Stromal cell of bone marrow (primary cell): ENCODE results near the gene TIGAR.

ENCODE experiments used
- DNase-seq: peaks from one replicate; pipeline ENCODE4 v3.0.0-alpha.2; 2012; ENCODE audit warnings: low read depth

TIGAR gene

DNA sequence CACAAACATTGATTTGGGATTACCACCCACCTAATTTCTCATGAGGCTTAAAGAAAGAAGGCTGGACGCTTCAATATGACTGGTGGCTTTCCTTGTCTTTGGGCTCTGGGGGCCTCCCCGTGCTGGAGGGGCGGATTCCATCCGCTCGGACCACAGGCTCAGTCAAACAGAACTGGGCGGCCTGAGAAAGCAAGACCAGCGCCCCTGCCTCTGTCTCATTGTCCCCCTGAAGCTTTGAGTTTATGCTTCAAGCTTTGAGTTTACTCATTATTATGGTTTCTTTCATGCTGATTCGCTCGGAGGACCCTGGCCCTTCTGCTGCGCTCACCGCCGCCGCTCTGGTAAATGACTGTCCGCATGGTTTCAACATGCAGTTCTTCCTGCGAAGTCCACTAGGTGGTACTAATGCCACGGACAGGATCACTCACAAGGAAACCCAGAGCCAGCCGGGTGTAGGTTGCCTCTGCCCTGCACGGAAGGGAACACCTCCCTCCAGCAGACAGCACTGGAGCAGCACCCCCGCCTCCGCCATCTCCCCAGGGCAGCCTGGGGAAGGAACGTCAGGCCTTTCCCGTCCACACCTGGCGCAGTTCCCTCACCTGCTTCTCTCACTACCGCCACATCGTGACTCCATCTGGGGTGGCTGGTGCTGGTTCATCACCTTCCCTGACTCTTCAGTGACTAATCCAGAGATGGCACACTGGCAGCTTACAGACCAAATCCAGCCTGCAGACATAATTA lies 13.2 kb upstream of the TIGAR start:
- peak; percentile 44 for DNase-seq

DNA sequence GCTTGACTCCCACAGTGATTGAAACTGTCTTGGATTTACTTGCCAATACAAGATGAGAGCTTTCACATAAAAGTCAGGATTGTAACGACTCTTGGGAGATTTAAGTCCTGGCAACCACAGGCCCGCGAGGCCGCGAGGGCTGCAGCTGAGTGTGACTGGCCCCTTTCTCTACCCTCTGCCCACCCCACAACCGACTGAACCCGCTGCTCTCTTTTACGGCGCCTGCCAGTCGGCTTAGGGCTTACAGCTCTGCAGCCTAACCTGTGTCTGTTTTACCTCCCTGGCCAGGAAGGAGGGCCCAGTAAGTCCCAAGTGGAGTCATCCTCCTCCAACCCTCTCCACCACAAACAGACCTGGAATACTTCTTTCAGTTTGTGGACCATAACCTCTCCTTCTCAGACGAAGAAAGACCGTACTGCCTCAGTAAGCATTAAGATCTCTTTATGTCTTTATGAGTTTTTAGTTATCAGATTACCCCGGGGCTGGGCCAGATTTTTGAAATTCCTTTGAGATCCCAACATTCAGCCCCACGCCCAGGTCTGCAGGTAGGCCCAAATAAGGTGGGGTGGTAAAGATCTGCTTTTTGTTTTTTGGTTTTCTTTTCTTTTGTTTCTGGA lies 12.6 kb upstream of the TIGAR start:
- DNase-seq: no peak

DNA sequence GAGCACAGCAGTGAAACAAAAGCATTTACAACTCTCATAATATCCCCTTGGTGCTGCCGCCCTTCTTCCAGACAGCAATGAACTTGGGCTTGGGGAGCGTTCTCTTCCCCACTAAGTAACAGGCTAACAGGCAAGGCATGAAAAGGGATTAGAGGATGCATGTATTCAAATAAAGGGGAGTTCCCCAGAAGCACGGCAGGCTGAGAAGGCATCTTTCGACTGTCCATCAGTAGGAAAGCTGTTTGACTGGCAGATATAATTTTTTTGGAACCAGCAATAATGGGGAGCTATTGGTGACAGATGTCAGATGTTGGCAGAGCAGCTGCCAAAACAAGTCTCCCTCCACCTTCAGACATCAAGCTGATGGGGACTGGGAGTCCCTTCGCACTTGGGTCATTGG lies 9.2 kb upstream of the TIGAR start:
- DNase-seq: no peak

DNA sequence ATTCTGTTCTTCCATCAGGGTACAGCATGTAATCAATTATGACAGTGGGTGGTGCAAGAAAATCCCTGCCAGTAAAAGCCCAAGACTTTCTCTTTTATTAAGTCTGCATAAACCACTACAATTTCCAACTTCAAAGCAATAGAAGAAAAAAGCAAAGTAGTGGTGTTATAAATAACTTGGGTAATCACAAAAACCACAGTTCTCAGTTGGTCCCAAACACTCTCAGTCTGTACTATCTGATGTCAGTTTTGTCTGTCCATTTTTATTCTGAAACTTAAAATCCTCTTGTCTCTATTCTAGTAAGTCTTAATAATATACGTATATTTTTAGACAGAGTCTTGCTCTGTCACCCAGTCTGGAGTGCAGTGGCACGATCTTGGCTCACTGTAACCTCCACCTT lies 8.8 kb upstream of the TIGAR start:
- no peak for DNase-seq

DNA sequence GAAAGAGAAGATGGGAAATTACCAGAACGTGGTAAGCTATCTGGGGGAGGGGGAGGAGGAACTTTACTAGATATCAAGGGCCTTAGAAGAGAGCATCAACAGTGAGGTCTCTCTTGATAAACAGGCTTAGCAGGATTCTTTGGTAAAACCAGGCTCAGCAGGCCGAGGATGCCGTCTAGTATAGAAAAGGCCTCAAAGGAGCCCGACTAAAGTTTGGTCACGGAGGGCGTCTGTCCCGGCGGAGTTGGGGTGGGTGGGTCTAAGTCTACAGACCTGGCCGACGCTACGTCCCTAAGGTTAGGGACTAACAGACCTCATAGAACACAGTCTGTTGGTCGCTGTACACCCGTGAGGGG lies 538 bp upstream of the TIGAR start:
- peak; percentile 0 for DNase-seq

DNA sequence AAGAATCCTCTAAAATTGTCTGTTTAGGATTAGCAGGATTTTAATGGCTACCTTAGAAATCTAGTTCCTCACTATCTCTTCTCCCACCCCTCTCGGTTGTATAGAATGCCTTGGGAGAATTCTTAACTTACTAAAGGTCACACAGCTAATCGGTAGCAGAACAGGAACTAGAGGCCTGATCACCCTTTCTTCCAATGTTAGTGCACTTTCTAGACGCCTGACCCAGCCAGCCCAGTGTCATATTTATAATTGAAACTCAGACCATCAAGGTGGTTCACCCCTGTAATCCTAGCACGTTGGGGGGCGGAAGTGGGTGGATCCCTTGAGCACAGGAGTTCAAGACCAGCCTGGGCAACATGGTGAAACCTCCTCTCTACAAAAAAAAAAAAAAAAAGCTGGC lies 1.7 kb downstream of the TIGAR start:
- DNase-seq: no peak

DNA sequence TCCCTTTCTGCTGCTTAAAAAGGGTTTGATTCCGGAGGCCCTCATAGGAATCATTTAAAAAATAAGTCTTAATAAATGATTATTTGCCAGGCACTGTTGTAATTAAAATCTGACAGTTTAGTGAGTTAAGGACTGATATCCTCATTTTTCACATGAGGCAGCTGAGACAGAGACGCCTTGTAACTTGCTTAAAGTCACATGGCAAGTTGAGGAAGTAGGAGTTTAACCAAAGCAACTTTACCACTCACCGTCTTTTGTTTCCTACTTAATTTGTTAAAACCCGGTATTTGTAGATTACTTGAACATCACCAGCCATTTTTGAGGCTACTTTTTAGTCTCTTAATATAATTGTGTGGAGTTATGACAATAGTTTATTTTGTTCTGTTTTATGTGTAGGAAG lies 2.4 kb downstream of the TIGAR start:
- no peak for DNase-seq

DNA sequence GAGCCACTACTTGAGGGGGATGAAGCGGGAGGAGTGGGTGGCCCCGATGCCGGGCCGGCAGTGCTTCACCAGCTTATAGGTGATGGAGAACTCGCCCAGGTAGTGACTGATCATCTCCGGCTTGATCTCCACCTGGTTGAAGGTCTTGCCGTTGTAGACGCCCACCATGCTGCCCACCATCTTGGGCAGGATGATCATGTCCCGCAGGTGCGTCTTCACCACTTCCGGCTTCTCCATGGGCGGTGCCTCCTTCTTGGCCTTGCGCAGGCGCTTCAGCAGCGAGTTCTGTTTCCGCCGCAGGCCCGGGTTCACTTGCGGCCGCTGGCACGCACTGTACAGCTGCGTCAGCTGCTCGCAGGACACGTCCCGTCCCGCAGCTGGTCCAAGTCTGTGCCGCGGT lies 3.4 kb downstream of the TIGAR start:
- no peak for DNase-seq

DNA sequence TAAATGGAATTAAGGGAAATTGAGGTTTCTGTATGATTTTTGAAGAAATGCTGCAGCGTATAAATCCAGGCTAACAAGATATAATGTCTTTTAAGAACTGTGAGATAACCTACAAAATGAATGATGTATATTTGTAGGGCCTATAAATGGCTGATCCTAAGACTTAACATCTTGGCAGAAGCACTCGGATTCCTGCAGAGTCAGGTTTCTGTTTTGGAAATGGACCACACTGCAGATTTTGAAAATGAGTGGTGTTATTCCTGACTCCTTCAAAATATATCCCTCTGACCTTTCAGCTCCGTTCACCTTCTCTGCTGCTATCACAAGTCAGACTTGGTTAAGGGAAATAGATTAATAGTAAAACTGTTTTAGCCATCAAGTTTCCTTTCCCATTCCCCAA lies 5.0 kb downstream of the TIGAR start:
- DNase-seq: no peak

DNA sequence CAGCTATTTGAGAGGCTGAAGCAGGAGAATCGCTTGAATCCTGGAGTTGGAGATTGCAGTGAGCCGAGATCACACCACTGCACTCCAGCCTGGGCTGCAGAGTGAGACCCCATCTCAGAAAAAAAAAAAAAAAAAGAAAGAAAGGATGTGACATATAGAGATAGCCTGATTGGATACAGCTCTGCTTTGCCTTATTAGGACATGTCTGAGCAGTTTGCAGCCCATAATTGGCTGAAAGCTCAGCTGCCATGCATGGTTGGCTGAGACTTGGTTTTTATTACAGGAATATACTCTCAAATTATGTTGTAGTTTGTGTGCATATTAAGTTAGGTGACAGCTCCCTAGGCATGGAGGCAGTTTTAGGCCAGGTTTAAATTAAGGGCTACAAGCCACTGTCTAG lies 6.3 kb downstream of the TIGAR start:
- DNase-seq: no peak

DNA sequence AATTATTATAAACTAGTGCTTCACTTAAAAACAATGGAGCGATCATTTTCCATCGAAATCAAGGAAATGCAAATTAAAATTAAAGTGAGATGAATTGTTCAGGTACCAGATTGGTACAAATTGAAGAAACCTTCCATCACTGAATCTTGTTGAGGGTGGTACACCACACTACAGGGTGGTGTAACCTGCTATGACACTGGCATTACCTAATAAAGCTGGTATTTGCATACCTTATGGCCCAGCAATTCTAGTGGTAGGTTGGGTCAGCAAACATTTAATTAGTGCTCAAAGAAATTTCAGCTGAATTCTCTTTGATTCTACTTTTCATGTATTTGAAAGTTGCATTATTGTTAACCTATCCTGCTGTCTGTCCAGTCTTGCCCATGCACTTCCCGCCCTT lies 9.2 kb downstream of the TIGAR start:
- no peak for DNase-seq

DNA sequence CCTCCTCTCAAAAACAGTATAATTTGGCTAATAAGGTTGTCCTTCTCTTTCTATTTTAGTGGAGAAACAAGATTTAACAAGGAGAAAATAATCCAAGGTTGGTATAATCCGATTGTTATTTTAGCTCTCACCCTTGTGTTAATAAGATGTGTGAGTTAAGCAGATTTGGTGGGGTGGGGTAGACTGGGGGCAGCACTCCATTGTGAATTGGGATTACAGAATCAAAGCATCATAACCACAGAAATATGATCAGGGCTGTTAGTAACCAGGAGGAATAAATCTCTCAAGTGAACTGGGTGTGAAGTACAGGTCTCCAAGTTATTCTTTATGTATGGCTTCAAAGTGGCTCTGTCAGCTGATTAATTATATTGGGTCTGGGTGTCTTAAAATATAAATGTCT lies 10.2 kb downstream of the TIGAR start:
- DNase-seq: no peak

DNA sequence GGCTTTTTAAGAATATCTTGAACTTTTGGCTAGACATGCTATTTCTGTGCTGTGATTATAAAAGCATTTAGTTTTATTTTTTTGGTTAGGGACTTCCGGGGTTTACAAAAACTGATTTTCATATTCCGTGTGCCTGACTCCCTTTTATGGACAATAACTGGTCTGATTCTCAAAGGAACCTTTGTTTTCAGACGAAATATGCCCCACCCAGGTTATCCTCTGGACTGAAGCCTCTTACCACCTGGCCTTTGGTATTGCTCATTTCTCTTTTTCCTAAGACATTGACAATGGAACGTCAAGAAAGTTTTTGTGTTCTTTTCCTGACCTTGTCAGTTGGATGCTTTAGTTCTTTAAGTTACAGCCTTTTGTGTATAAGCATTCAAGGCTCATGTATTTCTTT lies 10.8 kb downstream of the TIGAR start:
- DNase-seq: no peak

DNA sequence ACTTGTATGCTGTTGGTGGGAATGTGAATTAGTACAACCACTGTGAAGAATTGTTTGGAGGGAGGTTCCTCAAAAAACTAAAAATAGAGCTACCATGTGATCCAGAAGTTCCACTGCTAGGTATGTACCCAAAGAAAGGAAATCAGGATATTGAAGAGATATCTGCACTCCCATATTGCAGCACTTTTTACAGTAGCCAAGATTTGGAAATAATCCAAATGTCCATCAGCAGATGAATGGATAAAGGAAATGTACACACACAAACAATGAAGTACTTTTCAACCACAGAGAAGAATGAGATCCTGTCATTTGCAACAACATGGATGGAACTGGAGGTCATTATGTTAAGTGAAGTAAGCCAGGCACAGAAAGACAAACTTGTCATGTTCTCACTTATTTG lies 25.9 kb downstream of the TIGAR start:
- DNase-seq: no peak

DNA sequence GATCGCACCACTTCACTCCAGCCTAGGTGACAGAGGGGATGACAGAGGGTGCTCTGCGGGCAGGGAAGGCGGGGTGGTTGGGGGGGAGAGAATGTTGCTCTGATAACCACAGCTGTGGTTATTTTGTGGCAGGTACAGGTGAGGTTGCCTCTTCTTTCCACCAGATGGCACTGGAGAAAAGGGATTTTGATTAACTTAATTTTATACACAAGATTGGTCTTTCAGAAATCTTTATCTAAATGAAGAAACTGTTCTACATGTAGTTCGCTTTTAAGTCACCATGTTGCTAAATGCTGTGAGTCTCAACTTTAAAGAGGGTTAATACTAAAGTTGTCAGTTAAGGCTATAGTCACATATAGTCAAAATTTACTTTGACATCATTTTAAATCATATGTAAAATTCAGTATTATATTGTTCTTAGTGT lies 32.8 kb downstream of the TIGAR start:
- no peak for DNase-seq

DNA sequence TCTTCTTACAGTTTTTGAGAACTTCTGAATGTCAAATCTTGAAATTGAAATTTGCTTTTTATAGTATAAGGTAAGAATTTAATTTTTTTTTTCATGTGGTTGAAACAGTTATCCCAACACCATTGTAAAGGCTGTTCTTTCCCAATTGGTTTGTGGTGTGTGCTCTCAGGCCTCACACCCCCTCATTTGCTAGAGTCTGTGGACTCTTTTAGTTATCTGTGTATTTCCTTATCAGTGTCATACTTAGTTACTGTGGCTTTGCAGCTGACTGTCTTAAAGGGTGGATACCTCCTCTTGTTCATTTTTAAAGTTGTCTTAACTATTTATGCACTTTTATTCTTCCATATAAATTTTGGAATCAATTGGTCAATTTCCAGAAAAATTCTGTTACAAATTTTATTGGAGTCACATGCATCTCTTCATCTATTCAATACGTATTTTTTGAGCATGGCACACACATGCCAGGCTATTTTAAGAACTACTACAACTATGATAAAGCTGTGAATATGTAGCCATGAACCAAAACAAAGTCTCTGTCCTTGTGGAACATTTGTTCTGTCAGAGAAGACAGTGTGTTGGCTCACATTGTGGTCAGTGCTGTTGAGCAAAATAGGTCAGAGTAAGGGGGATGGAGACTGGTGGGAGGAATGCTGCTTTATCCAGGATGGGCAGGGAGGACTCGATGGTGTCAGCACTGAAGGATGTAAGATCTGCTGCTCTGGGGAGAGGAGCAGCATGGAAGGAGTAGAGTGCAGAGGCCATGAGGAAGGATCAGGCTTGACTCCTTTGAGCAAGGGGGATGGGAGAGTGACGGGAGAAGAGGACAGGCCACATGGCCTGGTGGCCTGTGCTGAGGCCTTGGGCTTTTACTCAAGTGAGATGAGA lies 34.4 kb downstream of the TIGAR start:
- no peak for DNase-seq

DNA sequence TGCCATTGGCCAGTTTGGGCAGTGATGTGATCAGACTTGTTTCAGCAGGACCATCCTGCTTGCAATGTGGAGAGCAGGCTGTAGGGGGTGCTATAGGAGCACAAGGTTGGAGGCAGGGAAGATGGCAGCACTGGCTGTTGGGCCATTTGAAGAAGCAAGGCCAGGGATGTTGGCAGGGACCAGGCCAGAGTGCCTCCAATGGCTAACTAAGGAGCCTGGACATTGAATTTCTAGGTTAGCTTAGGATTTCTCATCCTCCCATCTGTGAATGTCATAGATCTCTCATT lies 35.0 kb downstream of the TIGAR start:
- no peak for DNase-seq

DNA sequence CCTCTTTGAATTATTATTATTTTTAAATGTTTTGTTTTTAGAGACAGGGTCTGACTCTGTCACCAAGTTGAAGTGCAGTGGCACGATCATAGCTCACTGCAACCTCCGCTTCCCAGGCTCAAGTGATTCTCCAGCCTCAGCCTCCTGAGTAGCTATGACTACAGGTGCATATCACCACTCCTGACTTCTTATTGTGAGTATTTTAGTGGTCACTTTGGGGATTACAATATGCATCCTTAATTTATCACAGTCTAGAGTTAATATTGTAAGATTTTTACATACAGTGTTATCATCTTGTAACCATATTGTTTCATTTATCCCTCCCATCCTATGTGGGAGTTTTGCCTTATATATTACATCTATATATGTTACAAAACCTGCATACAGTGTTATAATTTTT lies 45.1 kb downstream of the TIGAR start:
- no peak for DNase-seq

DNA sequence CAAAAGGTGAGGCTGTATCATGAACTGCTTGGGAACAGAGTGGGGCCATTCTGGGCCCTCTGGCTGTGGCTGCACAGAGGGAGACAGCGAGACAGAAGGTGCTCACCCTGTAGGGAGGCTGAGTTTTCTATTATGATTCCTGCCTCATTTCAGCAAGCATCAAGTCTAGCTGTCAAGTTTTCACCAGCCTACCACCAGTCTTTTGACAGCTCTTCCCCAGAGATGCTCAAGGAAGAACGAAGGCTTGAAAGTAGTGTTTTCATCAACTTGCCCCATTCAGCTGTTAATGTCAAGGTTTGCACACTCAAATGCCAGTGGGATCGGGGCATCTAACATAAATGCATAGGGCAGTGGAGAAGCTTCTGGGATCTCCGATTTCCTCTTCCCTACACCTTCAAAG lies 48.5 kb downstream of the TIGAR start:
- no peak for DNase-seq

DNA sequence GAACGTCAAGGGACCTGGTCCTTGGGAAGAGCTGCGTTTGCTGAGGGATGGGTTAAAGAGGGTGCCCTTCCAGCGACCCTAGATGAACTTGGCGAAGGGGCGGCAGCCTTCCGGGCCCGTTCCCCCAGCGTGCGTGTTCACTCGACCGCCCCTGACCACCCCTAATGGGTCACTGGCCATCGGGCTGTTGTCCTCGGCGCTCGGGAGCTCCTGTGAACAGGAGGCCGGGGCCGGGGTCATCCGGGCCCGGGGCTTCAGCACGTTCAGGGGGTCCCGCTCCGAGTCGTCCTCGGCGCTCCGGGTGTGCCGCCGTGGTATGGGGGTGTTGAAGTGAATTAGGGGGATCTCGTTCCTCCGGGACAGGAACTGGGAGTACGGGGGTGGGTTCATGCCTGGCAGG lies 49.3 kb downstream of the TIGAR start:
- no peak for DNase-seq

DNA sequence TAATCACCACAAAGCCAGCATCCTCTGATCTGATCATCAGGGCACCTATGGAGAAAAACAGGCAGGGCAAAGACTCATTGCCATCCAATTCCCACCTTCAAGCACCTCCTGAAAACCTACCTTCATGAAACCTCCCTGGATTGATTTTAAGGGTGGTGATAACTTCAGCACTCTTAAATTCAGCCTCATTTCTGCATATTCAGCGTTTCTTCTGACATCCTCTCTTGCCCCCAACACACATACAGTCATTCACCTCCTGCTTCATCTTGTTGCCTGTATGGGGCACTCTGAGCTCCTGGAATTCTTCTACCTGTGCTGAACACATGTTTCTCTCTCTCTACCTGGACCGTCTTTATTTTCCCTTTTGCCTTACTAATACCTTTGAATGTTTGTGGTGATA lies 51.6 kb downstream of the TIGAR start:
- DNase-seq: no peak

DNA sequence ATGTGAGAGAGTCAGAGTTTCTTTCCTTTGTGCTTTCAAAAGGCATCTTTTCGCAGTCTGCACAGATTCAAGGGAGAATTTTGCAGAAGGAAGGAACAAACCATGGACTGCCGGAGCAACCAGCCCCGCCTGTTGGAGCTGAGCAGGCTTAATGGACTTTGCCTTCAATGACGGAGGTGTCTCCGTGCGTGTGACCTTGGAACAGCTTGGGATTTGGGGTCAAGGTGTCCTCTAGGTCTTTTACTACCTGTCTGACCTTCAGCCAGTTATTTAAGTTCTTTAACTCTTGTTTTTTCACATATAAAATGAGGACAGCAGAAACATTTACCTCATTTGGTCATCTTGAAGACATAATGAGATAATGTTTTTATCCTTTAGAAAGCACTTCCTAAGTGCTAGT lies 54.4 kb downstream of the TIGAR start:
- no peak for DNase-seq

DNA sequence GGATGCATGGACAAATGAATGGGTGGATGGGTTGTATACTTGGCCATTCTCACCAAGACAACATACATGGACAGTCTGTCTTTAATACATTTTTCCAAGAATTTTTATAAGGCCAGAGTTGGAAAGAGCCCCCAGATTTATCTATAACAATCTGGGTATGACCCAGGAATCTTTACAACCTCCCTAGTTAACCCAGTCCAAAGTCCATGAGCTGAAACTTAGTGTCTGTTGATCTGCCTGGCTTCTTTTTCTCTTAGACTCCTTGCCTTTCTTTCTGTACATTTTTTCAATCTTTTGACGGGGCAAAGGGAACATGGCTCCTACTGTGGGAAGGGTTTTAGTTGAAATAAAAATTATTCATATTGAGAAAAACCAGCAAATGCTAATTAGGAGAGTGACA lies 57.8 kb downstream of the TIGAR start:
- no peak for DNase-seq

DNA sequence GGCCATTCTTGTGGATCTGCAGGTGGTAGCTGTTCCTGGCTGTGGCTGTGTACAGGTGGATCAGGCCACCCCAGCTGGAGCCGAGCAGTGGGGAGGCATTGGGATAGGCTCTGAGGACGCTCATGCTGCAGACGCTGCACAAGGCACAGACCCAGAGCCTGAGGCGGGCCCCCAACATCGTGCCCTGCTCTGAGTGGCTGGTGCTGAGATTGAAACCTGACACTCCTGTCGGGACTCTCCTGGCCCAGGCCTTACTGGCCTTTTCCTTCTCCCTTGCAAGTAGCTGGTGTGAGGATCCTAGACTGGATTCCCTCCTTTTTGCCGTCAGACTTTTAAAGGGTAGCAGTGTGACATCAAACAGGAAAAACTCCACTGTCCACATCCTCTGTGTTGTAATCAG lies 58.4 kb downstream of the TIGAR start, which contains the start of gene FGF23:
FGF23 (minus strand) TSS at position 308 of the 400 bp plus-strand sequence; CDS start at position 178, 130 bp downstream.
- DNase-seq: no peak
